ENCODE measurements around the gene CFAP221.

Gene CFAP221

GRCh38 chr2:119549241-119549640 lies 5.0 kb downstream of the CFAP221 start:
- no peak for TF ChIP-seq GATA2 (IDR thresholded peaks at IDR 0.05; ENCODE audit: low read depth, low read length)
- TF ChIP-seq GATA3 (IDR thresholded peaks at IDR 0.05; ENCODE audit: low read depth, low read length) = no peak

GRCh38 chr2:119550346-119550745 lies 6.1 kb downstream of the CFAP221 start:
- TF ChIP-seq GATA2 (IDR thresholded peaks at IDR 0.05; ENCODE audit: low read depth, low read length) = no peak

- no peak for TF ChIP-seq GATA2 (IDR thresholded peaks at IDR 0.05; ENCODE audit: low read depth, low read length)
- no peak for TF ChIP-seq GATA3 (IDR thresholded peaks at IDR 0.05; ENCODE audit: low read depth, low read length)
These were observed 6.6 kb downstream of the CFAP221 start for GRCh38 chr2:119550856-119551255.

- no peak for TF ChIP-seq GATA2 (IDR thresholded peaks at IDR 0.05; ENCODE audit: low read depth, low read length)
- TF ChIP-seq GATA3 (IDR thresholded peaks at IDR 0.05; ENCODE audit: low read depth, low read length) = no peak
These were observed 8.7 kb downstream of the CFAP221 start for GRCh38 chr2:119552902-119553301.

- no peak for TF ChIP-seq GATA3 (IDR thresholded peaks at IDR 0.05; ENCODE audit: low read depth, low read length)
- no peak for TF ChIP-seq GATA2 (IDR thresholded peaks at IDR 0.05; ENCODE audit: low read depth, low read length)
These were observed 9.6 kb downstream of the CFAP221 start for GRCh38 chr2:119553687-119554344.

GRCh38 chr2:119565481-119565880 lies 21.2 kb downstream of the CFAP221 start:
- TF ChIP-seq GATA2 (IDR thresholded peaks at IDR 0.05; ENCODE audit: low read depth, low read length) (no peak), GATA3 (IDR thresholded peaks at IDR 0.05; ENCODE audit: low read depth, low read length) (no peak)

- TF ChIP-seq GATA3 (IDR thresholded peaks at IDR 0.05; ENCODE audit: low read depth, low read length) = no peak
- TF ChIP-seq GATA2 (IDR thresholded peaks at IDR 0.05; ENCODE audit: low read depth, low read length) = no peak
These were observed 23.0 kb downstream of the CFAP221 start for GRCh38 chr2:119567292-119567691.

- no peak for TF ChIP-seq GATA3 (IDR thresholded peaks at IDR 0.05; ENCODE audit: low read depth, low read length)
- no peak for TF ChIP-seq GATA2 (IDR thresholded peaks at IDR 0.05; ENCODE audit: low read depth, low read length)
These were observed 30.0 kb downstream of the CFAP221 start for GRCh38 chr2:119574108-119574815.

GRCh38 chr2:119574864-119575263 lies 30.6 kb downstream of the CFAP221 start:
- TF ChIP-seq GATA3 (IDR thresholded peaks at IDR 0.05; ENCODE audit: low read depth, low read length) (no peak), GATA2 (IDR thresholded peaks at IDR 0.05; ENCODE audit: low read depth, low read length) (no peak)

GRCh38 chr2:119575439-119575838 lies 31.2 kb downstream of the CFAP221 start:
- no peak for TF ChIP-seq GATA3 (IDR thresholded peaks at IDR 0.05; ENCODE audit: low read depth, low read length)
- no peak for TF ChIP-seq GATA2 (IDR thresholded peaks at IDR 0.05; ENCODE audit: low read depth, low read length)

- TF ChIP-seq GATA3 (IDR thresholded peaks at IDR 0.05; ENCODE audit: low read depth, low read length) = no peak
- no peak for TF ChIP-seq GATA2 (IDR thresholded peaks at IDR 0.05; ENCODE audit: low read depth, low read length)
These were observed 35.4 kb downstream of the CFAP221 start for GRCh38 chr2:119579424-119580295.

GRCh38 chr2:119580550-119581072 lies 36.4 kb downstream of the CFAP221 start:
- TF ChIP-seq GATA2 (IDR thresholded peaks at IDR 0.05; ENCODE audit: low read depth, low read length) (no peak), GATA3 (IDR thresholded peaks at IDR 0.05; ENCODE audit: low read depth, low read length) (no peak)

- no peak for TF ChIP-seq GATA2 (IDR thresholded peaks at IDR 0.05; ENCODE audit: low read depth, low read length)
- no peak for TF ChIP-seq GATA3 (IDR thresholded peaks at IDR 0.05; ENCODE audit: low read depth, low read length)
These were observed 39.0 kb downstream of the CFAP221 start for GRCh38 chr2:119583291-119583690.

GRCh38 chr2:119584469-119584868 lies 40.2 kb downstream of the CFAP221 start:
- TF ChIP-seq GATA3 (IDR thresholded peaks at IDR 0.05; ENCODE audit: low read depth, low read length) (no peak), GATA2 (IDR thresholded peaks at IDR 0.05; ENCODE audit: low read depth, low read length) (no peak)

Measured in SH-SY5Y (cell line).